GM12875 (cell line): ENCODE measurements around the gene RBCK1.

Source experiments
- H3K4me3 ChIP-seq: one replicate; pipeline ENCODE4 v1.5.1; 2011; ENCODE audit warnings: low read depth, low read length, control low read depth
- CTCF ChIP-seq: IDR thresholded peaks from 2 replicates; pipeline ENCODE4 v1.5.1; 2011; ENCODE audit warnings: low read depth, mild to moderate bottlenecking, control low read depth, inconsistent platforms, low read length, moderate library complexity, borderline replicate concordance; ENCODE audit not compliant: insufficient read depth

The RBCK1 gene

GRCh38 chr20:418858-419365 is 10.8 kb downstream of the RBCK1 start:
- no peak for TF ChIP-seq CTCF

GRCh38 chr20:419556-420165 is 11.6 kb downstream of the RBCK1 start:
- no peak overlapping the region for H3K4me3 ChIP-seq
- no peak for TF ChIP-seq CTCF

More at GRCh38 chr20:418858-419365, 10.8 kb downstream of the RBCK1 start:
- H3K4me3 ChIP-seq, result no peak overlapping the region

GRCh38 chr20:420166-420620 is 12.1 kb downstream of the RBCK1 start:
- no peak overlapping the region for H3K4me3 ChIP-seq
- no peak for TF ChIP-seq CTCF

- TF ChIP-seq CTCF, result no peak
- no peak overlapping the region for H3K4me3 ChIP-seq
Measured at GRCh38 chr20:420721-421574, 12.8 kb downstream of the RBCK1 start.

- no peak for TF ChIP-seq CTCF
- no peak overlapping the region for H3K4me3 ChIP-seq
Measured at GRCh38 chr20:421685-422250, 13.7 kb downstream of the RBCK1 start.

- H3K4me3 ChIP-seq, result no peak overlapping the region
- no peak for TF ChIP-seq CTCF
Measured at GRCh38 chr20:426566-426965, 18.5 kb downstream of the RBCK1 start.
